Measurements from ENCODE around the gene FAM200B. TPM values are rescaled to one million over a fixed set of nuclear protein-coding genes. Genes with fewer than 3 reads are reported as not detected.

The FAM200B gene
- total RNA-seq, 4 donors from 2014 or later = 40.4 to 88.5 (median 71.2) TPM

DNA sequence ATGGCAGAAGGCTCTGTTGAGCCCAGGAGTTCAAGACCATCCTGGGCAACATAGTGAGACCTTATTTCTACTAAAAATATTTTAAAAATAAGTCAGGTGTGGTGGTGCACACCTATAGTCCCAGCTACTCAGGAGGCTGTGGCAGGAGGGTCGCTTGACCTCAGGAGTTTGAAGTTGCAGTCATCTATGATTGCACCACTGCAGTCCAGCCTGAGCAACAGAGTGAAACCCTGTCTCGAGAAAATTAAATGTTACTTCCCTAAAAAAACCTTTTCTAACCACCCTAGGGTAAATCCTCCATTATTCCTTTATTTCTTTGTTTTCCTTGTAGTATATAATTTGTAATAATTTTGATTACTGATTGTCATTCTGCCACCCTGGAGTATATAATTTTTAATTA is 7.9 kb downstream of the FAM200B start:
- no peak overlapping the region for H3K27ac ChIP-seq (replicated peaks in 1 of 4)
- intact Hi-C loops (cut with DNase I) = no loop called here
- no peaks in the 10 kb centered on the region for H3K27me3 ChIP-seq
- H3K4me3 ChIP-seq = no peak overlapping the region
- H3K9me3 ChIP-seq = no peaks in the 10 kb centered on the region
- TF ChIP-seq, protein P1, sequence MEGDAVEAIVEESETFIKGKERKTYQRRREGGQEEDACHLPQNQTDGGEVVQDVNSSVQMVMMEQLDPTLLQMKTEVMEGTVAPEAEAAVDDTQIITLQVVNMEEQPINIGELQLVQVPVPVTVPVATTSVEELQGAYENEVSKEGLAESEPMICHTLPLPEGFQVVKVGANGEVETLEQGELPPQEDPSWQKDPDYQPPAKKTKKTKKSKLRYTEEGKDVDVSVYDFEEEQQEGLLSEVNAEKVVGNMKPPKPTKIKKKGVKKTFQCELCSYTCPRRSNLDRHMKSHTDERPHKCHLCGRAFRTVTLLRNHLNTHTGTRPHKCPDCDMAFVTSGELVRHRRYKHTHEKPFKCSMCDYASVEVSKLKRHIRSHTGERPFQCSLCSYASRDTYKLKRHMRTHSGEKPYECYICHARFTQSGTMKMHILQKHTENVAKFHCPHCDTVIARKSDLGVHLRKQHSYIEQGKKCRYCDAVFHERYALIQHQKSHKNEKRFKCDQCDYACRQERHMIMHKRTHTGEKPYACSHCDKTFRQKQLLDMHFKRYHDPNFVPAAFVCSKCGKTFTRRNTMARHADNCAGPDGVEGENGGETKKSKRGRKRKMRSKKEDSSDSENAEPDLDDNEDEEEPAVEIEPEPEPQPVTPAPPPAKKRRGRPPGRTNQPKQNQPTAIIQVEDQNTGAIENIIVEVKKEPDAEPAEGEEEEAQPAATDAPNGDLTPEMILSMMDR (IDR thresholded peaks at IDR 0.05) = no peak
- no peak for TF ChIP-seq EP300 (IDR thresholded peaks at IDR 0.05)
- no peak for TF ChIP-seq POLR2A (IDR thresholded peaks at IDR 0.05; ENCODE audit: low read depth)
- no peak for TF ChIP-seq POLR2AphosphoS5 (IDR thresholded peaks at IDR 0.05)
- DNase-seq (ENCODE audit: extremely low spot score) = no peak
- H3K4me1 ChIP-seq = peaks cover 0 to 13% (median 9%) of the 10 kb centered on the region in 4 donors
- H3K36me3 ChIP-seq = peaks cover 0 to 40% (median 18%) of the 10 kb centered on the region in 4 donors
- 81% methylated on average over 2 of the region's 2 CpGs for WGBS

GRCh38 chr4:15690020-15690809 is 8.6 kb downstream of the FAM200B start:
- DNase-seq (ENCODE audit: extremely low spot score) = no peak
- H3K36me3 ChIP-seq = peaks cover 0 to 40% (median 18%) of the 10 kb centered on the region in 4 donors
- no peak for TF ChIP-seq POLR2A (IDR thresholded peaks at IDR 0.05; ENCODE audit: low read depth)
- TF ChIP-seq POLR2AphosphoS5 (IDR thresholded peaks at IDR 0.05) = no peak
- TF ChIP-seq EP300 (IDR thresholded peaks at IDR 0.05) = no peak
- TF ChIP-seq, protein P1 (IDR thresholded peaks at IDR 0.05) = no peak
- 49% methylated on average over 7 of the region's 7 CpGs for WGBS
- H3K27me3 ChIP-seq = no peaks in the 10 kb centered on the region
- no peak overlapping the region for H3K4me3 ChIP-seq
- intact Hi-C loops (cut with DNase I) = no loop called here
- peak overlapping the region in 1 of 4 donors; percentile 2 for H3K27ac ChIP-seq (replicated peaks in 1 of 4)
- no peaks in the 10 kb centered on the region for H3K9me3 ChIP-seq
- peaks cover 0 to 12% (median 7%) of the 10 kb centered on the region in 4 donors for H3K4me1 ChIP-seq

DNA sequence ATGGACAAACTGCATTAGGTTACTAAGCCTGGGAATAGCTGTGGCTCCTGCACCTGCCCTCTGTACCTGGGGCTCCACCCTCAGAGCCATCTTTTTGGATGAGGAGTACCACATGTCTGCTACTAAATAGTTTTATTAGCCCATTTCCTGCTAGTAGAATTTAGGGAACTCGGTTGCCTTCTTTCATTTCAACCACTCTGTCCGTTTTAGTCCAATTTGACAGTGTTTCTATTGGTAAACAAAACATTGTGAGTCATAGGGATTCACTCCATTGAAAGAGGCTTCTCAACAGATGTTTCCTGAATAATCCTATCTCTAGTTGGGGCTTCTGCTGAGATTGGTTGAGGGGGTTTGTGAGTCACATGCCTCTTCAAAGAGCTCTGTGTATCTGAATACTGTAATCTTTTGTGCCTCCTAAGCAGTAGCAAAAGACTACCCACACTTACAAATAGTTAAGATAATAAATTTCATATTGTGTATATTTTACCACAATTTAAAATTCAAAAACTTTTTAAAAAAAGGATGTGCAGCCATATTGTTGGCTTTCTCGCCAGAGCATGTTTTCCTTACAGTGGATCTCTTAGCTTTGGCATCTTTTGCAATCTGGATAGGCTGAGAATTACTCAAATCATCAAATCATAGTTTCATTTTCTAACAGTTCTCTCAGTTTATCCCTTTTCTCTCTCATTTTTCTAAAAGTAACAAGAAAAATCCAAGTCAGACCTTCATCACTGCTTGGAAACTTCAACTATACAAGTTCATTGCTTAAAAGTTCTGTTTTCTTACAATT is 9.9 kb downstream of the FAM200B start:
- DNase-seq (ENCODE audit: extremely low spot score) = no peak
- no peak overlapping the region for H3K4me3 ChIP-seq
- H3K36me3 ChIP-seq = peaks cover 0 to 31% (median 14%) of the 10 kb centered on the region in 4 donors
- H3K9me3 ChIP-seq = no peaks in the 10 kb centered on the region
- 58% methylated on average over 3 of the region's 3 CpGs for WGBS
- peaks cover 0 to 12% (median 7%) of the 10 kb centered on the region in 4 donors for H3K4me1 ChIP-seq
- intact Hi-C loops (cut with DNase I) = no loop called here
- no peak for TF ChIP-seq POLR2A (IDR thresholded peaks at IDR 0.05; ENCODE audit: low read depth)
- peak overlapping the region; percentile 2 to 29 (median 14) for H3K27ac ChIP-seq (replicated peaks in 1 of 4)
- no peaks in the 10 kb centered on the region for H3K27me3 ChIP-seq

GRCh38 chr4:15692602-15693001 is 11.0 kb downstream of the FAM200B start:
- no peak overlapping the region for H3K4me3 ChIP-seq
- TF ChIP-seq EP300 (IDR thresholded peaks at IDR 0.05) (no peak), POLR2AphosphoS5 (IDR thresholded peaks at IDR 0.05) (no peak), POLR2A (IDR thresholded peaks at IDR 0.05; ENCODE audit: low read depth) (no peak)
- TF ChIP-seq, protein P1 (IDR thresholded peaks at IDR 0.05) = no peak
- H3K9me3 ChIP-seq = no peaks in the 10 kb centered on the region
- no peak overlapping the region for H3K27ac ChIP-seq (replicated peaks in 1 of 4)
- peaks cover 0 to 12% (median 7%) of the 10 kb centered on the region in 4 donors for H3K4me1 ChIP-seq
- intact Hi-C loops (cut with DNase I) = no loop called here
- DNase-seq (ENCODE audit: extremely low spot score) = no peak
- 90% methylated on average over 2 of the region's 2 CpGs for WGBS
- peaks cover 0 to 20% (median 6%) of the 10 kb centered on the region in 4 donors for H3K36me3 ChIP-seq
- H3K27me3 ChIP-seq = no peaks in the 10 kb centered on the region

DNA sequence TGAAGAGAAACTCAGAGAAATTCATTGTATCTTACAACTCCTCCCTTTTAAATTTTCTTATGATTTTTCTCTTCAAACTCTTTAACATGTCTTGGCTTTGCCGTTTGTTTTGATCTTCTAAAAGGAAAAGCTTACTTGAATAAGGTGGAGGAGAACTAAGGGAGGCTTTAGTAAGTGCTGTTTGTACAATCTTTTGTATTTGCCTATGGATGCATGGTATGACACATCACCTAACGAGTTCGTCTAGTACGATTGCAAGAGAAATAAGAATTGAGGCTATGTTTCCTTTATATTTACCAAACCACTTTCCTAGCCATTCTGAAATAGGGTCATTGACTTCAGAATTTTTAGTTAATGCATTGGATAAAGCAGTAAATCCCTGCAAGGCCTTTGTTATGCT is 12.8 kb downstream of the FAM200B start:
- TF ChIP-seq, protein P1 (IDR thresholded peaks at IDR 0.05) = no peak
- TF ChIP-seq POLR2A (IDR thresholded peaks at IDR 0.05; ENCODE audit: low read depth) (no peak), POLR2AphosphoS5 (IDR thresholded peaks at IDR 0.05) (no peak), EP300 (IDR thresholded peaks at IDR 0.05) (no peak)
- WGBS = 96% methylated on average over 4 of the region's 4 CpGs
- no peaks in the 10 kb centered on the region for H3K9me3 ChIP-seq
- H3K4me1 ChIP-seq = peaks cover 0 to 12% (median 7%) of the 10 kb centered on the region in 4 donors
- no peak overlapping the region for H3K27ac ChIP-seq (replicated peaks in 1 of 4)
- H3K4me3 ChIP-seq = no peak overlapping the region
- H3K27me3 ChIP-seq = no peaks in the 10 kb centered on the region
- intact Hi-C loops (cut with DNase I) = no loop called here
- H3K36me3 ChIP-seq = peaks cover 0 to 2% (median under 1%) of the 10 kb centered on the region in 4 donors
- DNase-seq (ENCODE audit: extremely low spot score) = no peak

Measured in esophagus muscularis mucosa (tissue), 4 donors.